HL-60 (cell line): ENCODE results near the gene C15orf62.

ENCODE experiments used
- DNase-seq, 2 experiments: peaks; one replicate each; pipeline ENCODE4 v3.0.0-alpha.2; 2010 to 2020; ENCODE audit warnings: low read depth in 1 of 2, low spot score in 1 of 2
- H3K27ac ChIP-seq: fragments of 250-450 bp; sonication (Bioruptor Pico); replicated peaks from 2 replicates; pipeline ENCODE4 v1.5.1; 2020; ENCODE audit warnings: mild to moderate bottlenecking, moderate library complexity
- H3K27me3 ChIP-seq: fragments of 250-450 bp; sonication (Bioruptor Pico); 2 replicates; pipeline ENCODE4 v1.5.1; 2021; ENCODE audit warnings: mild to moderate bottlenecking, moderate library complexity; ENCODE audit not compliant: insufficient read depth, poor library complexity, severe bottlenecking
- H3K4me3 ChIP-seq: replicated peaks from 2 replicates; pipeline ENCODE4 v1.5.1; 2011; ENCODE audit warnings: mild to moderate bottlenecking, control low read depth, low read length; ENCODE audit not compliant: insufficient read depth
- CTCF ChIP-seq: IDR thresholded peaks from one replicate; pipeline ENCODE4 v1.5.1; 2011; ENCODE audit warnings: low read length, control low read depth, inconsistent platforms; ENCODE audit not compliant: insufficient read depth
- GABPA ChIP-seq: IDR thresholded peaks from 2 replicates; pipeline ENCODE4 v1.6.1; 2012; ENCODE audit warnings: low read depth
- POLR2AphosphoS5 ChIP-seq: IDR thresholded peaks from 2 replicates; pipeline ENCODE4 v1.6.1; 2012; ENCODE audit warnings: low read depth
- REST ChIP-seq: IDR thresholded peaks from 2 replicates; pipeline ENCODE4 v1.6.1; 2012; ENCODE audit warnings: low read depth; ENCODE audit not compliant: insufficient replicate concordance
- SPI1 ChIP-seq: IDR thresholded peaks from 2 replicates; pipeline ENCODE4 v1.6.1; 2012; ENCODE audit warnings: low read depth, mild to moderate bottlenecking, borderline replicate concordance

Gene C15orf62

GRCh38 chr15:40808861-40809450, 39.2 kb downstream of the C15orf62 start:
- H3K27me3 ChIP-seq = no peaks in the 10 kb centered on the region
- no peak overlapping the region for H3K4me3 ChIP-seq
- no peak for TF ChIP-seq GABPA
- TF ChIP-seq SPI1 = no peak
- TF ChIP-seq POLR2AphosphoS5 = no peak
- no peak for TF ChIP-seq REST
- no peak for TF ChIP-seq CTCF
- H3K27ac ChIP-seq = no peak overlapping the region
- DNase-seq = no peak

GRCh38 chr15:40812721-40813425, 43.1 kb downstream of the C15orf62 start:
- no peak overlapping the region for H3K27ac ChIP-seq
- DNase-seq = no peak
- H3K4me3 ChIP-seq = no peak overlapping the region
- no peak for TF ChIP-seq POLR2AphosphoS5
- TF ChIP-seq SPI1 = no peak
- TF ChIP-seq CTCF = no peak
- TF ChIP-seq GABPA = no peak
- TF ChIP-seq REST = no peak
- H3K27me3 ChIP-seq = no peaks in the 10 kb centered on the region

GRCh38 chr15:40815042-40815698, 45.4 kb downstream of the C15orf62 start:
- no peak for TF ChIP-seq GABPA
- no peak for TF ChIP-seq SPI1
- no peak for TF ChIP-seq CTCF
- TF ChIP-seq POLR2AphosphoS5 = no peak
- no peak for TF ChIP-seq REST
- no peaks in the 10 kb centered on the region for H3K27me3 ChIP-seq
- no peak overlapping the region for H3K4me3 ChIP-seq
- no peak overlapping the region for H3K27ac ChIP-seq
- DNase-seq = no peak
